Measurements from ENCODE around the gene DPP7. TPM values are rescaled to one million over a fixed set of nuclear protein-coding genes. Genes with fewer than 3 reads are reported as not detected.
"Not testable (repeated sequence)": the region's sequence is repeated elsewhere in the genome, so short reads cannot be mapped to it uniquely, and the experiment has no call there.

DPP7 gene
- total and polyA plus RNA-seq, 4 experiments from 2014 or later, result 135 to 362 (median 282) TPM

- Mint-ChIP-seq H3K4me1 (peaks cover 3 to 5% (median 5%) of the 10 kb centered on the region in 4 donors), H3K27ac (no peak overlapping the region), H3K27me3 (peaks cover 41 to 44% of the 10 kb centered on the region in 2 donors), H3K4me3 (no peak overlapping the region), H3K9me3 (peaks cover 0 to 5% (median 0%) of the 10 kb centered on the region in 8 donors), H3K36me3 (no peaks in the 10 kb centered on the region)
- CTCF ChIA-PET (ENCODE audit: partially characterized antibody), result no interaction called here
- Histone ChIP-seq H3K27ac (ENCODE audit: low read depth, low read length) (no peak overlapping the region), H3K9me3 (ENCODE audit: control insufficient read depth in 1 of 2, low read length in 2 of 2) (no peaks in the 10 kb centered on the region), H3K36me3 (ENCODE audit: insufficient read depth, low read length) (no peaks in the 10 kb centered on the region), H3K4me1 (ENCODE audit: insufficient read depth, low read length) (no peaks in the 10 kb centered on the region), H3K27me3 (ENCODE audit: insufficient read depth, low read length) (peaks cover 34% of the 10 kb centered on the region), H3K4me3 (ENCODE audit: low read length in 2 of 2) (no peak overlapping the region)
- no peak for DNase-seq
- POLR2A ChIA-PET (ENCODE audit: partially characterized antibody), result no interaction called here
- intact Hi-C loops (cut with micrococcal nuclease), result no loop called here
Measured at GRCh38 chr9:137139468-137140150, 25.1 kb upstream of the DPP7 start.

GRCh38 chr9:137138722-137139467, 24.4 kb upstream of the DPP7 start, which contains the start of gene GRIN1:
Gene GRIN1 (plus strand): TSS chr9:137139154. CDS start chr9:137139487, 333 bp downstream.
- Mint-ChIP-seq H3K27me3 (peaks cover 41 to 43% of the 10 kb centered on the region in 2 donors), H3K4me1 (peaks cover 3 to 5% (median 5%) of the 10 kb centered on the region in 4 donors), H3K4me3 (no peak within 1 kb of the TSS), H3K27ac (peak within 1 kb of the TSS in 2 of 7 donors; percentile 38 to 75), H3K9me3 (peaks cover 0 to 5% (median 0%) of the 10 kb centered on the region in 8 donors), H3K36me3 (no peaks in the 10 kb centered on the region)
- Histone ChIP-seq H3K9me3 (ENCODE audit: control insufficient read depth in 1 of 2, low read length in 2 of 2) (no peaks in the 10 kb centered on the region), H3K4me1 (ENCODE audit: insufficient read depth, low read length) (no peaks in the 10 kb centered on the region), H3K27me3 (ENCODE audit: insufficient read depth, low read length) (peaks cover 34% of the 10 kb centered on the region), H3K4me3 (ENCODE audit: low read length in 2 of 2) (no peak within 1 kb of the TSS), H3K27ac (ENCODE audit: low read depth, low read length) (no peak within 1 kb of the TSS), H3K36me3 (ENCODE audit: insufficient read depth, low read length) (no peaks in the 10 kb centered on the region)
- peak in 3 of 5 donors; percentile 44 to 49 (median 48) for DNase-seq
- intact Hi-C loops (cut with micrococcal nuclease), result no loop called here
- ChIA-PET CTCF (ENCODE audit: partially characterized antibody) (interaction anchor here (1.0 kb wide), 1 partner anchor 10 kb away, joined by 3 read pairs; no protein-coding TSS in a partner anchor), POLR2A (ENCODE audit: partially characterized antibody) (interaction anchor here (1.0 kb wide), 1 partner anchor 11 kb away, joined by 5 read pairs; no protein-coding TSS in a partner anchor)

GRCh38 chr9:137138058-137138721, 23.7 kb upstream of the DPP7 start:
- CTCF ChIA-PET (ENCODE audit: partially characterized antibody), result interaction anchor here (1.0 kb wide), 1 partner anchor 9 kb away, joined by 3 read pairs; no protein-coding TSS in a partner anchor
- POLR2A ChIA-PET (ENCODE audit: partially characterized antibody), result interaction anchor here (1.0 kb wide), 1 partner anchor 11 kb away, joined by 5 read pairs; no protein-coding TSS in a partner anchor
- peak overlapping the region in 2 of 7 donors; percentile 38 to 75 for H3K27ac Mint-ChIP-seq
- H3K4me1 ChIP-seq (ENCODE audit: insufficient read depth, low read length), result no peaks in the 10 kb centered on the region
- H3K27me3 ChIP-seq (ENCODE audit: insufficient read depth, low read length), result peaks cover 34% of the 10 kb centered on the region
- peaks cover 0 to 5% (median under 1%) of the 10 kb centered on the region in 8 donors for H3K9me3 Mint-ChIP-seq
- peaks cover 3 to 5% (median 5%) of the 10 kb centered on the region in 4 donors for H3K4me1 Mint-ChIP-seq
- H3K27ac ChIP-seq (ENCODE audit: low read depth, low read length), result no peak overlapping the region
- no peaks in the 10 kb centered on the region for H3K9me3 ChIP-seq (ENCODE audit: control insufficient read depth in 1 of 2, low read length in 2 of 2)
- H3K36me3 ChIP-seq (ENCODE audit: insufficient read depth, low read length), result no peaks in the 10 kb centered on the region
- H3K36me3 Mint-ChIP-seq, result no peaks in the 10 kb centered on the region
- peaks cover 37 to 43% of the 10 kb centered on the region in 2 donors for H3K27me3 Mint-ChIP-seq
- intact Hi-C loops (cut with micrococcal nuclease), result no loop called here
- no peak overlapping the region for H3K4me3 Mint-ChIP-seq
- DNase-seq, result no peak
- H3K4me3 ChIP-seq (ENCODE audit: low read length in 2 of 2), result no peak overlapping the region

GRCh38 chr9:137136881-137137607, 22.5 kb upstream of the DPP7 start:
- H3K27ac Mint-ChIP-seq, result no peak overlapping the region
- Histone ChIP-seq H3K27me3 (ENCODE audit: insufficient read depth, low read length) (peaks cover 34% of the 10 kb centered on the region), H3K4me3 (ENCODE audit: low read length in 2 of 2) (no peak overlapping the region), H3K4me1 (ENCODE audit: insufficient read depth, low read length) (no peaks in the 10 kb centered on the region), H3K36me3 (ENCODE audit: insufficient read depth, low read length) (no peaks in the 10 kb centered on the region), H3K9me3 (ENCODE audit: control insufficient read depth in 1 of 2, low read length in 2 of 2) (no peaks in the 10 kb centered on the region), H3K27ac (ENCODE audit: low read depth, low read length) (no peak overlapping the region)
- H3K4me1 Mint-ChIP-seq, result peaks cover 2 to 5% (median 5%) of the 10 kb centered on the region in 4 donors
- no peak for DNase-seq
- intact Hi-C loops (cut with micrococcal nuclease), result no loop called here
- peaks cover 33 to 40% of the 10 kb centered on the region in 2 donors for H3K27me3 Mint-ChIP-seq
- ChIA-PET POLR2A (ENCODE audit: partially characterized antibody) (no interaction called here), CTCF (ENCODE audit: partially characterized antibody) (no interaction called here)
- H3K36me3 Mint-ChIP-seq, result no peaks in the 10 kb centered on the region
- H3K9me3 Mint-ChIP-seq, result peaks cover 0 to 5% (median under 1%) of the 10 kb centered on the region in 8 donors
- H3K4me3 Mint-ChIP-seq, result no peak overlapping the region

- Mint-ChIP-seq H3K27me3 (peaks cover 30 to 34% of the 10 kb centered on the region in 2 donors), H3K9me3 (peaks cover 0 to 5% (median under 1%) of the 10 kb centered on the region in 8 donors), H3K4me3 (no peak overlapping the region), H3K36me3 (no peaks in the 10 kb centered on the region), H3K27ac (peak overlapping the region in 1 of 7 donors; percentile 38), H3K4me1 (peaks cover 2 to 5% (median 5%) of the 10 kb centered on the region in 4 donors)
- Histone ChIP-seq H3K4me3 (ENCODE audit: low read length in 2 of 2) (no peak overlapping the region), H3K9me3 (ENCODE audit: control insufficient read depth in 1 of 2, low read length in 2 of 2) (no peaks in the 10 kb centered on the region), H3K27me3 (ENCODE audit: insufficient read depth, low read length) (peaks cover 34% of the 10 kb centered on the region), H3K27ac (ENCODE audit: low read depth, low read length) (no peak overlapping the region), H3K36me3 (ENCODE audit: insufficient read depth, low read length) (no peaks in the 10 kb centered on the region), H3K4me1 (ENCODE audit: insufficient read depth, low read length) (no peaks in the 10 kb centered on the region)
- POLR2A ChIA-PET (ENCODE audit: partially characterized antibody), result no interaction called here
- intact Hi-C loops (cut with micrococcal nuclease), result no loop called here
- CTCF ChIA-PET (ENCODE audit: partially characterized antibody), result no interaction called here
- DNase-seq, result no peak
Measured at GRCh38 chr9:137136261-137136880, 21.8 kb upstream of the DPP7 start.

GRCh38 chr9:137135154-137135553, 20.6 kb upstream of the DPP7 start:
- H3K4me3 Mint-ChIP-seq, result not testable (repeated sequence)

More at GRCh38 chr9:137135154-137135553, 20.6 kb upstream of the DPP7 start:
- CTCF ChIA-PET (ENCODE audit: partially characterized antibody), result interaction anchor here (0.7 to 0.8 kb wide), 2 partner anchors 89 to 110 kb away, joined by 3 read pairs; partner anchors contain the start of gene NPDC1
- H3K4me1 Mint-ChIP-seq; POLR2A ChIA-PET (ENCODE audit: partially characterized antibody); H3K36me3 Mint-ChIP-seq; H3K9me3 ChIP-seq (ENCODE audit: control insufficient read depth in 1 of 2, low read length in 2 of 2); DNase-seq; H3K27ac ChIP-seq (ENCODE audit: low read depth, low read length); H3K36me3 ChIP-seq (ENCODE audit: insufficient read depth, low read length); intact Hi-C loops (cut with micrococcal nuclease); H3K27ac Mint-ChIP-seq; H3K4me1 ChIP-seq (ENCODE audit: insufficient read depth, low read length); H3K4me3 ChIP-seq (ENCODE audit: low read length in 2 of 2): not testable (repeated sequence)
- H3K27me3 ChIP-seq (ENCODE audit: insufficient read depth, low read length), result peaks cover 21% of the 10 kb centered on the region
- H3K27me3 Mint-ChIP-seq, result peaks cover 21 to 28% of the 10 kb centered on the region in 2 donors
- peaks cover 0 to 12% (median 3%) of the 10 kb centered on the region in 8 donors for H3K9me3 Mint-ChIP-seq

Measured in CD4-positive, alpha-beta memory T cell (primary cell).